GM12878 (cell line): Measurements from ENCODE around the gene ARID3B. TPM values are rescaled to one million over a fixed set of nuclear protein-coding genes. Genes with fewer than 3 reads are reported as not detected.

Source experiments
- ATAC-seq: fragments of 200-7000 bp; cut with Tn5 transposase; 3 replicates; pipeline ENCODE4 v1.9.1; 2020; ENCODE audit warnings: mild to moderate bottlenecking, moderate library complexity
- BruUV-seq: library from RNA; stranded (reverse); fragments of 400-500 nt; replicated peaks from 2 replicates; lab custom pipeline; 2021; lab: Mats Ljungman, UMichigan
- CTCF ChIA-PET: fragments of 300-600 bp; sonication (Branson Sonifier 250); formaldehyde crosslinking; extraction: SDS; loops from one replicate; lab custom pipeline; 2021; ENCODE audit warnings: inconsistent platforms; lab: Yijun Ruan, JAX
- POLR2A ChIA-PET: fragments of 350-600 bp; formaldehyde crosslinking; extraction: SDS; loops from one replicate; lab custom pipeline; 2021; ENCODE audit warnings: inconsistent platforms; lab: Charles Lee
- RAD21 ChIA-PET: fragments of 300-600 bp; sonication (Branson Sonifier 250); formaldehyde crosslinking; loops from one replicate; lab custom pipeline; 2023; ENCODE audit warnings: antibody characterized with exemption; ENCODE audit not compliant: unreplicated experiment; lab: Charles Lee
- SMC1A ChIA-PET: fragments of 300-600 bp; sonication (Branson Sonifier 250); formaldehyde crosslinking; loops from one replicate; lab custom pipeline; 2023; ENCODE audit not compliant: unreplicated experiment, uncharacterized antibody; lab: Charles Lee
- DNase-seq: peaks from one replicate; pipeline ENCODE4 v3.0.0-alpha.2; 2011; ENCODE audit warnings: low read depth, low spot score
- FAIRE-seq: peaks from 3 replicates; lab custom pipeline; 2011; peaks lifted over from hg19 to GRCh38; lab: Jason Lieb, UNC
- H2AFZ ChIP-seq: 2 replicates; pipeline ENCODE4 v1.6.0; 2011; ENCODE audit warnings: low read depth, low read length, control low read depth; ENCODE audit not compliant: control insufficient read depth
- H3K27ac ChIP-seq: 2 replicates; pipeline ENCODE4 v1.5.1; 2011; ENCODE audit warnings: control low read depth; ENCODE audit not compliant: control insufficient read depth, insufficient read depth
- H3K27me3 ChIP-seq, 2 experiments: replicated peaks in 1 of 2; 2 replicates each; pipeline versions ENCODE4 v1.6.0 to v1.6.1; 2011; ENCODE audit warnings: low read length in 1 of 2; ENCODE audit not compliant: control insufficient read depth in 2 of 2, insufficient read depth in 2 of 2
- H3K36me3 ChIP-seq, 2 experiments: 2 replicates each; pipeline ENCODE4 v1.5.1; 2011; ENCODE audit warnings: low read length in 1 of 2; ENCODE audit not compliant: control insufficient read depth in 2 of 2, insufficient read depth in 2 of 2
- H3K4me1 ChIP-seq: 2 replicates; pipeline ENCODE4 v1.6.1; 2011; ENCODE audit warnings: mild to moderate bottlenecking, low read length, moderate library complexity, mixed read lengths; ENCODE audit not compliant: control insufficient read depth, insufficient read depth
- H3K4me2 ChIP-seq: 2 replicates; pipeline ENCODE4 v1.6.0; 2011; ENCODE audit warnings: control low read depth; ENCODE audit not compliant: control insufficient read depth, insufficient read depth
- H3K4me3 ChIP-seq: fragments of 200-600 bp; sonication (generic); 2 replicates; pipeline ENCODE4 v1.5.1; 2016
- H3K79me2 ChIP-seq: 2 replicates; pipeline ENCODE4 v1.6.0; 2011; ENCODE audit warnings: low read length; ENCODE audit not compliant: control insufficient read depth, insufficient read depth
- H3K9ac ChIP-seq: 2 replicates; pipeline ENCODE4 v1.8.0; 2011; ENCODE audit warnings: low read length, control low read depth, mixed read lengths; ENCODE audit not compliant: control insufficient read depth, insufficient read depth
- H3K9me3 ChIP-seq: replicated peaks from 3 replicates; pipeline ENCODE4 v1.5.1; 2011; ENCODE audit warnings: mild to moderate bottlenecking, low read length; ENCODE audit not compliant: control insufficient read depth, insufficient read depth
- H4K20me1 ChIP-seq: 2 replicates; pipeline ENCODE4 v1.6.0; 2011; ENCODE audit not compliant: control insufficient read depth, insufficient read depth
- BMI1 ChIP-seq: fragments of 450-650 bp; IDR thresholded peaks from 2 replicates; pipeline ENCODE4 v1.6.1; 2016; ENCODE audit warnings: mild to moderate bottlenecking, moderate library complexity, borderline replicate concordance
- TCF12 ChIP-seq: IDR thresholded peaks from 2 replicates; pipeline ENCODE4 v1.6.1; 2011; ENCODE audit warnings: low read depth, mild to moderate bottlenecking, low read length
- TCF7 ChIP-seq: IDR thresholded peaks from 2 replicates; pipeline ENCODE4 v1.6.1; 2014; ENCODE audit warnings: antibody characterized with exemption, borderline replicate concordance
- WGBS: methylation state at CpG from one replicate; pipeline ENCODE4 v1.1.6; 2016; ENCODE audit warnings: low lambda C conversion rate; ENCODE audit not compliant: insufficient replicate concordance, insufficient coverage; ENCODE audit errors: missing lambda C conversion rate; 5-methylcytosine and 5-hydroxymethylcytosine counted together
- in situ Hi-C: fragments of 300-500 bp; cut with MboI; formaldehyde crosslinking; loops from 9 replicates; pipeline ENCODE4 v1.14.3; 2018; ENCODE audit warnings: mixed read lengths
- intact Hi-C: fragments of 100-400 bp; cut with micrococcal nuclease; formaldehyde crosslinking; loops from one replicate; pipeline ENCODE4 v1.14.2; 2022; ENCODE audit not compliant: unreplicated experiment
- polyA plus RNA-seq, 11 experiments: library from polyadenylated mRNA; depleted of rRNA in 4 of 11; unstranded in 6 of 11; stranded (reverse) in 5 of 11; fragments of >200 nt; fragmentation: Nextera tagmentation in 4 of 11; fragmentation: Illumina TruSeq in 1 of 11; extraction: Ambion mirVana in 4 of 11; extraction: Trizol in 1 of 11; gene quantifications; 1 replicate in 1 of 11; 2 replicates in 10 of 11; pipeline versions ENCODE4 v1.2.1 to v1.2.3, GENCODE V29; 2011 to 2016; ENCODE audit warnings: inconsistent platforms in 2 of 11, missing spikeins in 2 of 11, low read depth in 1 of 11
- total RNA-seq, 4 experiments: library from RNA; depleted of rRNA in 3 of 4; stranded (reverse); fragments of >200 nt in 3 of 4; fragmentation: Illumina TruSeq in 1 of 4; extraction: Trizol in 1 of 4; gene quantifications; 2 replicates each; pipeline versions ENCODE4 v1.2.1 to v1.2.3, GENCODE V29; 2013 to 2021

ARID3B gene
- total and polyA plus RNA-seq, 10 of the 15 experiments (the other 5 are each of a cell fraction or from before 2014, with no cell fraction given), result 1.1 to 33.4 (median 24.0) TPM

- intact Hi-C loops, result no loop called here
These were observed 68.9 kb downstream of the ARID3B start for GRCh38 chr15:74609938-74610301.

GRCh38 chr15:74610302-74610951, 69.4 kb downstream of the ARID3B start:
- no peak for DNase-seq
- no peaks in the 10 kb centered on the region; a peak in 1 of 4 replicates for H3K27me3 ChIP-seq
- H3K9me3 ChIP-seq, result no peaks in the 10 kb centered on the region
- RAD21 ChIA-PET, result interaction anchor here (0.8 to 1.5 kb wide), 2 partner anchors 12 to 65 kb away, joined by 3 to 4 read pairs; no protein-coding TSS in a partner anchor
- no peaks in the 10 kb centered on the region for H3K36me3 ChIP-seq
- H2AFZ ChIP-seq, result no peak overlapping the region
- no peak overlapping the region for H3K4me3 ChIP-seq
- H3K27ac ChIP-seq, result no peak overlapping the region
- no peak for ATAC-seq
- POLR2A ChIA-PET, result no interaction called here
- intact Hi-C loops (no loop called here), in situ Hi-C loops (no loop called here)
- peaks cover 5% of the 10 kb centered on the region; the same call in 1 of the 2 replicates for H3K4me1 ChIP-seq
- BruUV-seq, result no TSS peak
- SMC1A ChIA-PET, result interaction anchor here (2.5 kb wide), 1 partner anchor 12 kb away, joined by 5 read pairs; no protein-coding TSS in a partner anchor
- CTCF ChIA-PET, result interaction anchor here (0.5 to 18.5 kb wide), 3 partner anchors 25 to 147 kb away, joined by 3 to 206 read pairs (median 4); no protein-coding TSS in a partner anchor
- FAIRE-seq, result no peak
- WGBS, result 63% methylated on average over 7 of the region's 7 CpGs
- H3K79me2 ChIP-seq, result peaks cover 6% of the 10 kb centered on the region
- H3K9ac ChIP-seq, result no peak overlapping the region
- TF ChIP-seq BMI1 (no peak), TCF12 (0 out of 2 replicates have a peak, but pooled peaks have one; percentile 21)
- no peak overlapping the region for H3K4me2 ChIP-seq
- no peaks in the 10 kb centered on the region for H4K20me1 ChIP-seq

More at GRCh38 chr15:74609938-74610301, 68.9 kb downstream of the ARID3B start:
- DNase-seq, result no peak
- SMC1A ChIA-PET, result interaction anchor here (2.5 kb wide), 1 partner anchor 12 kb away, joined by 5 read pairs; no protein-coding TSS in a partner anchor
- Histone ChIP-seq H3K79me2 (peaks cover 1% of the 10 kb centered on the region), H3K36me3 (no peaks in the 10 kb centered on the region), H3K9me3 (no peaks in the 10 kb centered on the region), H2AFZ (no peak overlapping the region), H3K27me3 (no peaks in the 10 kb centered on the region; a peak in 1 of 4 replicates)
- POLR2A ChIA-PET, result no interaction called here
- WGBS, result 45% methylated on average over 3 of the region's 3 CpGs
- no peak for TF ChIP-seq TCF7
- TF ChIP-seq, all 136 proteins: peak for 0
- Histone ChIP-seq H3K4me3 (no peak overlapping the region), H4K20me1 (no peaks in the 10 kb centered on the region), H3K4me2 (no peak overlapping the region), H3K9ac (no peak overlapping the region), H3K4me1 (peaks cover 5% of the 10 kb centered on the region; the same call in 1 of the 2 replicates), H3K27ac (no peak overlapping the region)
- no TSS peak for BruUV-seq
- no peak for FAIRE-seq
- in situ Hi-C loops, result no loop called here
- no peak for ATAC-seq
- ChIA-PET RAD21 (interaction anchor here (1.3 kb wide), 1 partner anchor 21 kb away, joined by 4 read pairs; no protein-coding TSS in a partner anchor), CTCF (interaction anchor here (0.5 to 18.5 kb wide), 2 partner anchors 26 to 147 kb away, joined by 3 to 206 read pairs; no protein-coding TSS in a partner anchor)
